ENCODE data around the gene PINK1.
"Not testable (repeated sequence)": the region's sequence is repeated elsewhere in the genome, so short reads cannot be mapped to it uniquely, and the experiment has no call there.

PINK1 gene

GRCh38 chr1:20665726-20666125 lies 32.5 kb downstream of the PINK1 start:
- Mint-ChIP-seq H3K27me3 (ENCODE audit: low read depth) (no peaks in the 10 kb centered on the region), H3K4me1 (peaks cover 14% of the 10 kb centered on the region), H3K36me3 (ENCODE audit: low read depth) (no peaks in the 10 kb centered on the region), H3K4me3 (no peak overlapping the region), H3K9me3 (no peaks in the 10 kb centered on the region), H3K27ac (no peak overlapping the region)
- TF ChIP-seq CTCF (IDR thresholded peaks at IDR 0.05; ENCODE audit: unreplicated experiment in 3 of 3) = no peak

DNA sequence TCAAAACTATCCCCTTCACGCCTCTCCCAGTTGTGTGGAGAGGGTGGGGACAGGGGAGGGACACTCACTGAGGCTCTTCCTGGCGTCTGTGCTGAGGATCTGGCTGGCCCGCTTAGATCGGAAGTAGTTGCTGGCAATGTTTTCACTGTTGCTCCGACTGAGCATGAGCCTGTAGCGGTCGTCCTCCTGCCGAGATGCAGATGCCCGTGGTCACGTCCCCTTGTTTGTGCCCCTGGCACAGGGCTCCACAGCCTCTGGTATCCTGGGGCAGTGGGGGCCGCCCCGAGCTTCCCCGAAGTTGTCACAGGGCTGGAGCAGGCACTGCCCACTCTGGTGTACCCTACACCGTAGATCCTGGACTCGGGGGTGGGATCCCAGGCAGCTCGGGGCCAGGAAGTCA lies 32.9 kb downstream of the PINK1 start:
- Mint-ChIP-seq H3K4me3 (no peak overlapping the region), H3K9me3 (no peaks in the 10 kb centered on the region), H3K36me3 (ENCODE audit: low read depth) (no peaks in the 10 kb centered on the region), H3K27ac (no peak overlapping the region), H3K4me1 (peaks cover 11% of the 10 kb centered on the region), H3K27me3 (ENCODE audit: low read depth) (no peaks in the 10 kb centered on the region)
- TF ChIP-seq CTCF (IDR thresholded peaks at IDR 0.05; ENCODE audit: unreplicated experiment in 3 of 3) = no peak

GRCh38 chr1:20666804-20667203 lies 33.5 kb downstream of the PINK1 start:
- no peak for TF ChIP-seq CTCF (IDR thresholded peaks at IDR 0.05; ENCODE audit: unreplicated experiment in 3 of 3)
- Mint-ChIP-seq H3K27ac (no peak overlapping the region), H3K27me3 (ENCODE audit: low read depth) (no peaks in the 10 kb centered on the region), H3K4me1 (peaks cover 8% of the 10 kb centered on the region), H3K36me3 (ENCODE audit: low read depth) (no peaks in the 10 kb centered on the region), H3K9me3 (no peaks in the 10 kb centered on the region), H3K4me3 (peak overlapping the region in 1 of 3 experiments; percentile 31)

- Mint-ChIP-seq H3K36me3 (ENCODE audit: low read depth) (no peaks in the 10 kb centered on the region), H3K9me3 (no peaks in the 10 kb centered on the region), H3K27me3 (ENCODE audit: low read depth) (no peaks in the 10 kb centered on the region), H3K27ac (no peak overlapping the region), H3K4me1 (no peaks in the 10 kb centered on the region), H3K4me3 (no peak overlapping the region)
- TF ChIP-seq CTCF (IDR thresholded peaks at IDR 0.05; ENCODE audit: unreplicated experiment in 3 of 3) = no peak
Observed at GRCh38 chr1:20668581-20668980, 35.3 kb downstream of the PINK1 start.

GRCh38 chr1:20670936-20671335 lies 37.7 kb downstream of the PINK1 start:
- no peaks in the 10 kb centered on the region for H3K9me3 Mint-ChIP-seq
- H3K27ac Mint-ChIP-seq = no peak overlapping the region
- no peak overlapping the region for H3K4me3 Mint-ChIP-seq
- no peaks in the 10 kb centered on the region for H3K4me1 Mint-ChIP-seq
- no peaks in the 10 kb centered on the region for H3K27me3 Mint-ChIP-seq (ENCODE audit: low read depth)
- H3K36me3 Mint-ChIP-seq (ENCODE audit: low read depth) = no peaks in the 10 kb centered on the region
- no peak for TF ChIP-seq CTCF (IDR thresholded peaks at IDR 0.05; ENCODE audit: unreplicated experiment in 3 of 3)

GRCh38 chr1:20672265-20672632 lies 39.0 kb downstream of the PINK1 start:
- no peak overlapping the region for H3K27ac Mint-ChIP-seq
- TF ChIP-seq CTCF (IDR thresholded peaks at IDR 0.05; ENCODE audit: unreplicated experiment in 3 of 3) = no peak
- H3K9me3 Mint-ChIP-seq = no peaks in the 10 kb centered on the region
- H3K4me1 Mint-ChIP-seq = no peaks in the 10 kb centered on the region
- peaks cover 3% of the 10 kb centered on the region for H3K27me3 Mint-ChIP-seq (ENCODE audit: low read depth)
- no peaks in the 10 kb centered on the region for H3K36me3 Mint-ChIP-seq (ENCODE audit: low read depth)
- no peak overlapping the region for H3K4me3 Mint-ChIP-seq

DNA sequence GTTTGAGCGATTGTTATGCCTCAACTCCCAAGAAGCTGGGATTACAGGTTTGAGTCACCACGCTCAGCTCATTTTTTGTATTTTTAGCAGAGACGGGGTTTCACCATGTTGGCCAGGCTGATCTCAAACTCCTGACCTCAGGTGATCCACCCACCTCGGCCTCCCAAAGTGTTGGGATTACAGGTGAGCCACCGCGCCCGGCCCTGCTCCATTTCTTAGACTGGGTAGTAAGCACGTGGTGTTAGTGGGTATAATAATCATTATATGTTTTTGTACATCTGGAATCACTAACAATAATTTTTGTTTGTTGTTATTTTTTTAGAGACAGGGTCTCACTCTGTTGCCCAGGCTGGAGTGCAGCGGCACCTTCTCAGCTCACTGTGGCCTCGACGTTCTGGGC lies 40.4 kb downstream of the PINK1 start:
- H3K27me3 Mint-ChIP-seq (ENCODE audit: low read depth); H3K4me1 Mint-ChIP-seq; H3K4me3 Mint-ChIP-seq; H3K36me3 Mint-ChIP-seq (ENCODE audit: low read depth); H3K9me3 Mint-ChIP-seq; H3K27ac Mint-ChIP-seq: not testable (repeated sequence)
